GM19193 (cell line): ENCODE data around the gene CCDC186.

Experiments
- POLR2A ChIP-seq: IDR thresholded peaks from 4 replicates; pipeline ENCODE4 v1.6.1; 2011; ENCODE audit not compliant: insufficient read depth, insufficient read length; ENCODE audit errors: extremely low read depth

CCDC186 gene

DNA sequence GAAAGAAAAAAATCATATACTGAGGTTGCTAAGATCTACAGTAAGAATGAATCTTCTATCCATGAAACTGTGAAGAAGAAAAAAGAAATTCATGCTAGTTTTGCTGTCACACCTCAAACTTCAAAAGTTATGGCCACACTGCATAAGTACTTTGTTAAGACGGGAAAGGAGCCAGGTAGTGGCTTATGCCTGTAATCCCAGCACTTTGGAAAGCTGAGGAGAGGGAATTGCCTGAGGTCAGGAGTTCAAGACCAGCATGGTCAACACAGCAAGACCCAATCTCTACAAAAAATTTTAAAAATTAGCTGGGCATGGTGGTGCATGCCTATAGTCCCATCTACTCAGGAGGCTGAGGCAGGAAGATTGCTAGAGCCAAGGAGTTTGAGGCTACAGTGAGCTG is 22.1 kb downstream of the CCDC186 start:
- no peak for TF ChIP-seq POLR2A

DNA sequence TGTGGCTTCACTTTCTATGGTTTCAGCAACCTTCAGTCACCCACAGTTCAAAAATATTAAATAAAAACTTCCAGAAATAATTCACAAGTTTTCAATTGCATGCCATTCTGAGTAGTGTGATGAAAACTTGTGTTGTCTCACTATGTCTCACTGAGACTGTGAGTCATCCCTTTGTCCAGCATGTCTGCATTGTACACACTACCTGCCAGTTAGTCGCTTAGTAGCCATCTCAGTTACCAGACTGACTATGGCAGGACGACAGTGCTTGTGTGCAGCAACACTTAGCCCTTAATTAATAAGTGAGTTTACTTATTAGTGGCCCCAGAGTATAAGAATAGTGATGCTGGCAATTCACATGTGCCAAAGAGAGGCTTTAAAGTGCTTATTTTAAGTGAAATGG is 22.5 kb downstream of the CCDC186 start:
- TF ChIP-seq POLR2A, result no peak

DNA sequence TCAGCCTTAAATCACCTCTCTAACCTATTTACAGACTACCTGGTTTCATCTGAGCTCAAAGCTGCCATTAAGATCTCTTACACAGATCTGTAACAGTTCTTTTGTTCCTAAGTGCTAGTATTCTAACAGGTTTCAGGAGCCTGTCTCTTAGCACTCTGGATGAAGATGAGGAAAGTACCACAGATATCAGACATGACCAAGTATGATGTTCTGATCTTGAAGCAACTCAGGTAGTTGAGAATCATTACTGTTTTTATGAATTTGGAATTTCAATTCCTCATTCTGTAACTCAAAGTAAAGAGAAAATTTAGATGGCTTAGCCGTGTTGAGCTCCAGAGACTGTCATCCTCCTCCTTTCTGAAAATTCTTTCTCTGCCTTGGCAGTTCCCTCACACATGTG is 30.8 kb downstream of the CCDC186 start:
- TF ChIP-seq POLR2A, result no peak

DNA sequence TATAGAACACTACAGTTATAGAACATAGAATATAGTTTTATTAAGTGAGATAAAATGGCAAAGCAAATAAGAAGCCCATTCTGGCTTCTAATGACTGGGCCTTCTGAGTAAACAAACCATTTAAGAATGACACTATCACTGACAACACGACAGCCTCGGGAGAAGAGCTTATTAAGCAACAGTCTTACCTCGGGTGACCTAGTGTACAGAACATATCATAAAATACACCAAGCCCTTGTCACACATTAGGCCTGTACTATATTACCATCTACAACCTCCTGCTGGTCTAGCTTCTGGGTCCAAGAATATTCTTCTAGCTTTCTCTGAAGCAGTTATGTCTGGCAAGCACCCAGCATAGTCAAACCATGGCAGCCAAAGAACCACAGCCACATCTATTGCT is 32.0 kb downstream of the CCDC186 start:
- no peak for TF ChIP-seq POLR2A

DNA sequence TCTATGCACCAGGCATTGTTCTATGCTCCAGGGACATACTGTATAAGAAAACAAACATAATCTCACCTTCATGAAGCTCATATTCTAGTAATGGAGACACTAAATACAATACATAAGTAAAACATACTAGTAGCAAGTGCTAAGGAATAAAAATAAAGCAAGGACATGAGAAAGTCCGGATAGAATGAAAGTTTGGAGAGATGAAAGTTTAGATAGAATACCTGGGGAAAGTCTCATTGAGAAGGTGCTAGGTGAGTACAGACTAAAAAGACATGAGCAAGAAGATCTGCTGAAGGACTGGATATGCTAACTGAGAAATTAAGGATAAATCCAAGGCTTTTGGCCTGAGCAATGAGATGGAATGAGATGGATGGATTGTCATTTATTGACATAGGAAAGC is 34.0 kb downstream of the CCDC186 start:
- TF ChIP-seq POLR2A, result no peak

DNA sequence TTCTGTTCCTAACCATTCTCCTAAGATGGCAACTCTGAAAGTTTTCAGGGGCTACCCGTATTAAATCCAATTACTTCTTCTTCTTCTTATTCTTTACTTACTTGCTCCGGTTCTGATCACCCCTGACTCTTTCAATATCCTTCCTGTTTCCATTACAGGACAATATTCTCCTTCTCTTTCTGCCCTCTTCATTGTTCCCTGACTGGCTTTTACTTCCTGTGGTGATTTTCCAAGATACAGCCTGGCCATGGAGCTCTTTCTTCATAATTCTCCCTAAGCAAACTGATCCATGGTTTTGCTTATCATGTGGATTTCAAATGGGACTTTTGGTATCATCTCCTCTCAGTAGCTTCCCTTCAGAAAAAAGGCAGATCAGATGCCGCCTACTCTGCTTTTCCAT is 35.4 kb downstream of the CCDC186 start:
- no peak for TF ChIP-seq POLR2A

DNA sequence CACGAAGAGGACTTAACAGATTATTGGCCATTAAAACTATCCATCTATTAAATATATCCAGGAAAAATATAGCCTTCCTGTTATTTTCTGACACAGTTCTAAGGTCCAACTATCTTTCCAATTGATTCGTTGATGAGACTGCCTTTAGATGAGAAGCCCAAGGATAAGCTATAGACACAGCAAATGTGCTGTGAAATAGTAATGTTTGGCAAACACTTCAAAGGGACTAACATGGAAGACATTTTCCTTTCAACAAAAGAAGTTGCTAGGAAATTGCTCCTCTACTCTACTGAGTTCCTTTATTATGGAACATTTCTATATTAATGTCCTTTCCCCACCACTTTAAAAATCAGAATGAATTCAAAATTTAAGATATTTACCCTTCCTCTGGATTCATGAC is 38.5 kb downstream of the CCDC186 start:
- TF ChIP-seq POLR2A, result no peak

DNA sequence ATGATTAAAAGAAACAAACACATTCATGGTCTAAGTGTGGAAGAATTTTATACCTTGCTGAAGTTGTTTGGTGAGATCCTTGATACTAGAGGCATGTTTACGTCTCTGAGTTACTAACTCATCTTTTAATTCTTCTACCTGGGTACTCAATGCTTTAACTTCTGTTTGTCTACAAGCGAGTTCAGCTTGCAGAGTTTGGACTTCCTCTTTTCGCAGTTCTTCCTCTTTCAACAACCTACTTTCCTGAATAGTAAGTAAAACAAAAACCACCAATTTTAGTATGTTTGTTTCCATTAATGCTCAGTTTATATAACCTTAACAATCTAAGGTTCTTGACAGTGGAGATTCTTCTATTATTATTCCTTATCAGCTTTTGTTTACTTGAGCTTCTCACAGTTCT is 42.9 kb downstream of the CCDC186 start:
- TF ChIP-seq POLR2A, result no peak

DNA sequence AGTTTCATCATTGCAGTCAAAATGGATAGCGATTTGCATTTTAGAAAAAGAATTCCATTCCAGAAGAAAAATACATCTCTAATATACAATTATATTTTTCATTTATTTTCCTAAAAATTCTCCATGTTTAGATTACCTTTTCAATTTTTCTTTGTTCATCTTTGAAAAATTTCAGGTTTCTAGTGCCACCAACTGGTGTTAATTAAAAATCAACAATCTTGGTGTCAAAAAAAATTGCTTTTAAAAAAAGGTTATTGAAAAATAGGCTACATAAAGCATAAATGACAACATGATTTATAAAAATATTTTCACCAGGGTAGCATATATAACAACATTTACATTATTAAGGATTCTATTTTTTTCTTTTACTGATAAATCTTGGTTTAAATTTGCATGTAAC is 53.0 kb downstream of the CCDC186 start:
- TF ChIP-seq POLR2A, result no peak

DNA sequence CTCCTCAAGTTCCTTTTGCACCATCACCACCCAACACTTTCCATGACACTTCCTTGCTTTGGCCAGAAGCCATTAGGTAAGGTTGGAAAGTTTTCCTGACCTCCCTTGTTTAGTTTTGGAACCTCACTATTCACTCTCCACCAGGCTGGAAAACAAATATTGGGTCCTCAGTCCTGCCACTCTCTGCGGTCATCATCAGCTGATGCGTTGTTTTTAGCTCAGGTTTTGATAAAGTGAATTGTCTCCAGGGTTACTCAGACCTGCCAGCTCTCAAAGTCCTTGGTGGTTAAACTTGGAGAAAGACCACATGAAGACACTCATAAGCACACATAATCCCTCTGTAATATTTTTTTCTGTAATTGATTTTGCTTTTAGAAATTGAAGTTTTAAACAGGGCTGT is 55.5 kb downstream of the CCDC186 start:
- TF ChIP-seq POLR2A, result no peak

DNA sequence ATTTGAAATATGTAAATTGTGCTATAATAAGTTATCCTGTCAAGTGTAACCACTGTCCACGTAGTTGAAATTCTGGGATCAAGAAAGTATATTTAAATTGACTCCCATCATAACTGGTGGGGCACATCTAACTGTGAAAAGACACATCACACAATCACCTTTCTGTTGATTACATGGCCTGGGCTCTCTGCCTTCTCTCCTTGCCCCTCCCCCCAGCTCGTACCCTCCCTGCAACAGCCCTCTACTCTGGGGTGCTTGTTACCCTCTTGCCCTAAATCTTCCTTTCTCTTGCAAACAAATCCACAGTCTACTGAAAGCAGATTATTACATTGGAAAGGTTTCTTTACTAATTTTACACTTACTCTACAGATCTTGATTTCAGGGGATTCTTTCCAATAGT is 56.3 kb downstream of the CCDC186 start:
- TF ChIP-seq POLR2A, result no peak

DNA sequence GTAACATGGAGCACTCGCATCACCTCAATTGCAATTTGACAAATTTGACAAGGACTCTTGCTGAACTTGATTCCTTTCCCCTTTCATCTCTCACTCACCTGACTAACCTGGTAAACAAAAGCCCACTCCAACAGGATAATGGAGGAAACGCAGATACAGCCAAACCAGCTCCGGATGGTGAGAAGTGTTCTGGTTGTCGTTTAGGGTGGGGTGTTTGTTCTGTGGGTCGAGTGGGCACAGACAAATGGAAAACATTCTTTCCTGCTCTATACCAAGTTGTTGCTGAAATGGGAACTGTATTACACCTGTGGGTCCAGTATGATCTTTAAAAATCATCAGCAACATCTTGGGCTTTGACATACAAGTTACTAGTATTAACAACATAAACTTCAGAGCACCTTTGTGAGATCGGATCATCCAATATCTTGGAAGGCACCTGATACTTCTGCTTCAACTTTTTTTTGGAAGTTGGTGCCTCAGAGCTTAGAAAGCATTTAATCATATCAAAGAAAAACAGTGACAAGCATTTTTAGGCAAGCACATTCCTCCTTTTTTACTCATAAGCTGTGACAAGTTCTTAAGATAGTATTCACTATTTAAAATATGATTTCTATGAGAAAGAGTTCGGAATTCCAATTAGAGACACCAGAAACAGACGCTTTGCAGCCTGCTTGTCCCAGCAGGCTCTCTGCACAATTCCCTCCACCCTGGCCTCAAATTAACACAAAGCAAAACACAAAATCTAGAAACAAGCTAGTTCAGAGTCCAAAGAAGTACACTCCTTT is 58.1 kb downstream of the CCDC186 start:
- no peak for TF ChIP-seq POLR2A

DNA sequence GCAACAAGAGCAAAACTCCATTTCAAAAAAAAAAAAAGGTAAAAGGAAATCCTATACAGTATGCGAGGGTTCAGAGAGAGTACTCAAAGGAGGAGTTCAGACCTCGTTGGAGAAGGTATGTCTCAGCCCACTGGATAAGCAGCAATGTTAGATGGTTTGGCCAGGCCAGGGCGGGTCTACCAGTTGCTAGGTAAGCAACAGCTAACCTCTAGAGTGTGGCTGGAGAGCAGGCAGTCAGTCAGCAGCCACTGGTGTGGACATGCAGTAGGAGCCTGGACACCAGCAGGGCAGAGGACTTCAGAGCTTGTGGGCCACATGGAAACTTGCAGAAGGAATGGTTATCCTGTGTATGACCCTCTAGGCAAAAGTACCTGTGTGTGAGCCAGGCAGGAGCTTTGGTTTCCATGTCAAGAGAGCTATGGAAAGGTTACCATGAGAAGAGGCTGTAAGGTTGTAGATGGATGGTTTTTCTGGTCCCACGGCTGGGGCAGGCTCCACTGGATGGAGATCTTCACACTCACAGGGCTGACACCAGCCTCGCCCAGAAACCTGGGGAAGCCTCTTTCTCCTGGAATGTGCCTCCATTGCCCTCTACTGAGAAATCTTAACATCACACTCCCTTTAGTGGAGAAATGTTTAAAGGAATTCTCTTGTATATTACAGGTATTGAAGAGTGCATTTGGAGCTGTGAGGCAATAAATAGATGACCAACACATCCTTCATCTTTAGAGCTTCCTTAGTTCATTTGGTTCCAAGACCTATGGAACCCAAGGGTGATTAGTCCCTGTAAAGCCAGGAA is 63.6 kb downstream of the CCDC186 start:
- TF ChIP-seq POLR2A, result no peak

DNA sequence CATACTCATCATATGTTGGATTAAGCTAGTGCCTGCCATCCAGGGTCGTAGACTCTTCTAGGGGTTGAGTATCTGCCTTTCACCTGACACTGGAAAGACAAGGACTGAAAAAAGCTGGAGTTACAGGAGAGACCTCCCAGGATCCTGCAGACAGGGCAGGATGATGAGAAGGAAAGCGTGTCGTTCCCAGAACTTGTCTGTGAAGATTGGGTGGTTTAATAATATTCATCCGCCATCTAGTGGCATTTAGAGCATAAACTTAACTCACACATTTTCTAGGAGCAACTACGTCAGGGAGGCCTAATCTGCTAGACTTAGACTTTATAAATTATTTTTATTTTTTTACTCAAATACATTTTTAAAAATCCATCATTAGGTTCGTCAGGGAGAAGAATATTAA is 70.7 kb downstream of the CCDC186 start:
- no peak for TF ChIP-seq POLR2A

DNA sequence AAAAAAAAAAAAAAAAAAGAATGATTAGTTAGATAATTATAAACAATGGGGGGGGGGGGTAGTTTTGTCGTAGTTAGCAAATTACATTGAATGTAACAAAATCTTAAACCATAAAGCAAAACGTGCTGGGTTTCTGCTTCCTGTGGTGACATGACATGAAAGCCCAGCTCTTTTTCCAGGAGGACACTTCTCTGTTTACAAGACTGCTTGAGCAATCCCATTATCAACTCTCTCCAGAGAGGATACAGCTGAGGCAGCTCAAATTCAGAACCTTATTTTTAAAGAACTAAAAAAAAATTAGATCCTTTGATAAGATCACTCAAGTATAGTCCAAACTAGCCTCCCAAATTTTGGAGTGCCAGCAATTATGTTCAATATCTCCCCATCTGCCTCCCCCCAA is 71.7 kb downstream of the CCDC186 start:
- TF ChIP-seq POLR2A, result no peak
